Measurements from ENCODE around the gene CRNN. TPM values are rescaled to one million over a fixed set of nuclear protein-coding genes. Genes with fewer than 3 reads are reported as not detected.

The CRNN gene
- total RNA-seq, result not detected in 2 replicates

DNA sequence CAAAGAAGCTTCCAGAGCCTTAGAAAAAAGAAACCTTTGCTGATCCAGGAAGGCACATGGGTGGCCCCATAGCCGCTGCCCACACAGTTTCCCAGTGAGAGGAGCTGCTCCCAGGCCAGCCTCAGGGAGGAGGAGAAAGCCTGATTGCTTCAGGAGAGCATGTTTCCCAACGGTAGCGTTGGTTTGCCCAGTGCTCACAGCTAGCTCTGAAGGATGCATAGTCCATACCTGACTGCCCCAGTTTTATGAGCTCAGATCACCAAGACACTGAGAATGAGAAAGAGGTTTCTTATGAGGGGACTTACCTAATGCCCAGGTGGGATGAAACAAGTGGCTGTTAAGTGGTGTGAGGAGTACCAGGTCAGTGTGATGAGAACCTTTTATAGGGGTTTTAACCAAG lies at the start of gene CRNN:
Gene CRNN (minus strand): TSS at position 355 of the 400 bp plus-strand sequence. CDS start 2,030 bp downstream, outside the sequence.
- H3K4me3 ChIP-seq (ENCODE audit: low read depth, low read length), result no peak within 1 kb of the TSS
- no peak for DNase-seq (ENCODE audit: low read depth)
- TF ChIP-seq, protein P1, sequence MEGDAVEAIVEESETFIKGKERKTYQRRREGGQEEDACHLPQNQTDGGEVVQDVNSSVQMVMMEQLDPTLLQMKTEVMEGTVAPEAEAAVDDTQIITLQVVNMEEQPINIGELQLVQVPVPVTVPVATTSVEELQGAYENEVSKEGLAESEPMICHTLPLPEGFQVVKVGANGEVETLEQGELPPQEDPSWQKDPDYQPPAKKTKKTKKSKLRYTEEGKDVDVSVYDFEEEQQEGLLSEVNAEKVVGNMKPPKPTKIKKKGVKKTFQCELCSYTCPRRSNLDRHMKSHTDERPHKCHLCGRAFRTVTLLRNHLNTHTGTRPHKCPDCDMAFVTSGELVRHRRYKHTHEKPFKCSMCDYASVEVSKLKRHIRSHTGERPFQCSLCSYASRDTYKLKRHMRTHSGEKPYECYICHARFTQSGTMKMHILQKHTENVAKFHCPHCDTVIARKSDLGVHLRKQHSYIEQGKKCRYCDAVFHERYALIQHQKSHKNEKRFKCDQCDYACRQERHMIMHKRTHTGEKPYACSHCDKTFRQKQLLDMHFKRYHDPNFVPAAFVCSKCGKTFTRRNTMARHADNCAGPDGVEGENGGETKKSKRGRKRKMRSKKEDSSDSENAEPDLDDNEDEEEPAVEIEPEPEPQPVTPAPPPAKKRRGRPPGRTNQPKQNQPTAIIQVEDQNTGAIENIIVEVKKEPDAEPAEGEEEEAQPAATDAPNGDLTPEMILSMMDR (IDR thresholded peaks at IDR 0.05; ENCODE audit: insufficient read depth, low read depth, low read length), result no peak

DNA sequence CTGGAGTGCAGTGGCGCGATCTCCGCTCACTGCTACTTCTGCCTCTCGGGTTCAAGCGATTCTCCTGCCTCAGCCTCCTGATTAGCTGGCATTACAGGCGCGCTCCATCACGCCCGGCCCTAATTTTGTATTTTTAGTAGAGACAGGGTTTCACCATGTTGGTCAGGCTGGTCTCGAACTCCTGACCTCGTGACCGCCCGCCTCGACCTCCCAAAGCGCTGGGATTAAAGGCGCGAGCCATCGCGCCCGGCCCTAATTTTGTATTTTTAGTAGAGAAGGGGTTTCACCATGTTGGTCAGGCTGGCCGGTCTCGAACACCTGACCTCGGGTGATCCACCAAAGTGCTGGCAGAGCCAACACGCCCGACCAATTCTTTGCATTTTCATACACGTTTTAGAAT lies 48.6 kb upstream of the CRNN start:
- no peak for DNase-seq (ENCODE audit: low read depth)
- H3K4me3 ChIP-seq (ENCODE audit: low read depth, low read length), result no peak overlapping the region
- TF ChIP-seq, protein P1 (IDR thresholded peaks at IDR 0.05; ENCODE audit: insufficient read depth, low read depth, low read length), result no peak

DNA sequence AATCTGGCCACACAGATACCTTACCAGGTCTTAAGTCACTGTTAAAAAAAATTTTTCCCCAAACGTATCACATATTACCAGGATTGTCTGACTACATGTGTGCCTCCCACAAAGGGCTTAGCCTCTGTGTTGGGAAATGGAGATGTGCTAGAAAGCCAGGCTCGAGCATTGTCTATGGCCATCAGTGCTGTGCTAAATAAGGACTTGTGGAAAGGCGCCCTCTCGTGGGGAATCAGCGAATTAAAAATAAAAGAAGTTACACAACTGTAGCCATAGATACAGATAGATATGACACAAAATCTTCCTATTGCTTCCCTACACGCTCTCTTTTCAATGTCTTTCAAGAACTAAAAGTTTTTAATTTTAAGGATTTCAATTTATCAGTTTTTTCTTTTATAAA lies 47.5 kb upstream of the CRNN start:
- DNase-seq (ENCODE audit: low read depth), result peak; percentile 54
- TF ChIP-seq, protein P1 (IDR thresholded peaks at IDR 0.05; ENCODE audit: insufficient read depth, low read depth, low read length), result peak; percentile 55
- H3K4me3 ChIP-seq (ENCODE audit: low read depth, low read length), result no peak overlapping the region

DNA sequence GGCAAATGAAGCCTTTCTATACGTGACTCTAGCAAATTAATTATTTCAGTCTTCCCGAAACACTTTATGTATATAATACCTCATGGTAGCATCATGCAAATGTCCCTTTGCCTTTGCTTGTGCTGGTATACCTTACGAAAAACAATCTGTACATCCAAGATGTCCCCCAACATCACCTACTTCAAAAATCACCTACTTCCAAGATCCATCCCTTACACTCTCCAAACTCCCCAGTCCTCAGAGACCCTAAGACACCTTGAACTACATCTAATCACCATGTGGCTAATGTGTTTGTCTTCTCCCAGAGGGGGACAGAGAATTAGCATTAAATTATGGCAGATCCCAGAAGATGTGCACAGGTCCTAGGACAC lies 46.5 kb upstream of the CRNN start:
- no peak for DNase-seq (ENCODE audit: low read depth)
- TF ChIP-seq, protein P1 (IDR thresholded peaks at IDR 0.05; ENCODE audit: insufficient read depth, low read depth, low read length), result no peak
- H3K4me3 ChIP-seq (ENCODE audit: low read depth, low read length), result no peak overlapping the region

DNA sequence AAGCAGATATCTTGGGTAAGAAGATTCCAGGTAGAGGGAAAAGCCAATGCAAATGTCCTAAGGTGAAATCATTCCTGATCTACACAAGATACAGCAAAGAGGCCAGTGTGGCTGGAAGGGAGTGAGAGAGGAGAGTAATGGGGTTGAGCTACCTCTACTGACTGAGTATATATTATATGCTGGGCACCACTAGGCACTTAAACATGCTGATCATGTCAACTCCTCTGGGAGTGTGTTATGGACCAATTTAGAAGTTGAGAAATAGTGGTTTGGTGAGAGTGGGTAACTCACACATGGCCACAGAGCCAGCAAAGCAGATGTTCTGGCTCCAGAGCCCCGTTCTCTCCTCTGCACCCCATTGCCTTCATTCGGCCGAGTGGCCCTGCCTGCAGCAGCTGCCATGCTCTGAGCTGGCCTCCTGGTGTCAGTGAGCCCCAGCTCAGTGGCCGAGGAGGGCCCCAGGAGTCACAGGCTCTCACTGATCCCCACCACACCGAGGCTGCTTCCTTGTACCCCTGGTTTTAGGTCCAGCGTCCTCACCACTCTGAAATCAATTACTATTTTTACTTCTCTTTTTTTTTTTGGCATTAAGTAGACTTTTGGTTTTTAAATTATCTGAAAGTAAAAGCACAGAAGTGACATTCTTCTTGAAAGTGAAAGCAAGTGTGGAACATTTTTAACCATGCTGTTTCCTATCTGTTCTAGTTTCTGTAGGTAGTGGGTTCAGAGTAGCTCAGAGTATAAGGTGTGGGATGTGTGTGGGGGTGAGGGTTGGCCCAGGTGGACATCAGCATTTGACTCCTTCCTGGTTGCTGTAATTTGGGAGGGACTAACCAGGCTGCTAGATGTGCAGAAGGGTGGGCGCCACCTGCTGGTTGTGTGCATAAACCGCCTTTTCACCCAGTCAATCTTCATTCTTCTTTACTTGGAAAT lies 45.8 kb upstream of the CRNN start:
- TF ChIP-seq, protein P1 (IDR thresholded peaks at IDR 0.05; ENCODE audit: insufficient read depth, low read depth, low read length), result peak; percentile 75
- H3K4me3 ChIP-seq (ENCODE audit: low read depth, low read length), result no peak overlapping the region
- DNase-seq (ENCODE audit: low read depth), result peak; percentile 40

DNA sequence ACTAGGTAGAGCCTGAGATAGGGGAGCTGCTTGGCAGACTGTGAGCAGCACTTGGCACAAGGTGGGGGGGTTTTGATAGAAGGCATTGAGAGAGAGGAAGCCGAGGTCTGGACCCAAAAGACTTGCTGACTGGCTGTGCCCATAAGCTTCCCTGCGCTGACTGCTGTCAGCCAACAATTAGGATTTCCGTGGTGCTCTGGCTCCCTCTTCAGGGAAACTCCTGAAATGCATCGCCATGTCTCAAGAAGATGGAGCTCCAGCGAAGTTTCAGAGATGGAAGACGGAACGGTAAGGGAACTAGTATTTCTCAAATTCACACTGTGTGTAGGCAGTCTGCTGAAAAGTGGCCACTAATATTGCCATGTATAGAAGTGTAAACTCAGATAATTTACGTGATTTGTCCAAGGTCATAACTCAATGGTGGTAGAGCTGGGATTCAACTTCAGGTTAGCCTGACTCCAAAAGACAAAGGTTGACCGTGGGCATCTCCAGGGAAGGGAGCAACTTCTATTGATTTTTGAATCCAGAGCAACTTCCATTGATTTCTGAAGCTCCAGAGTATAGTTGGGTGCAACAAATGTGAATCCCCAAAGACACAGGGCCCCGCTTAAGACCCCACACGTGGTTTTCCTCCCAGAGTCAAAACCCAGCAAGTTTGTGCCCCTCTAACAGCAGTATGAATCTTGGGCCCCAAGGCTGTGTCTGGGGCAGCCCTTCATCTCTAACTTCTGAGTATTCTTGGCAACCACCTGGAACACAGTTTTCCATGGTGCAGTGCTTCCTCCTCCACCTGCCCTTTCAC lies 44.5 kb upstream of the CRNN start:
- TF ChIP-seq, protein P1 (IDR thresholded peaks at IDR 0.05; ENCODE audit: insufficient read depth, low read depth, low read length), result peak; percentile 80
- H3K4me3 ChIP-seq (ENCODE audit: low read depth, low read length), result no peak overlapping the region
- peak; percentile 62 for DNase-seq (ENCODE audit: low read depth)
